H7 (cell line): ENCODE measurements around the gene ROCK1. TPM values are rescaled to one million over a fixed set of nuclear protein-coding genes. Genes with fewer than 3 reads are reported as not detected.
"Not testable (repeated sequence)": the region's sequence is repeated elsewhere in the genome, so short reads cannot be mapped to it uniquely, and the experiment has no call there.

ENCODE experiments used
- DNase-seq: peaks from one replicate; pipeline ENCODE4 v3.0.0; 2012
- H3K27me3 ChIP-seq: 2 replicates; pipeline ENCODE4 v1.6.0; 2011; ENCODE audit warnings: mild to moderate bottlenecking, low read length; ENCODE audit not compliant: control insufficient read depth, insufficient read depth
- H3K36me3 ChIP-seq: replicated peaks from 2 replicates; pipeline ENCODE4 v1.5.1; 2011; ENCODE audit warnings: low read length; ENCODE audit not compliant: control insufficient read depth, insufficient read depth
- H3K4me3 ChIP-seq: 2 replicates; pipeline ENCODE4 v1.5.1; 2011; ENCODE audit warnings: low read depth, mild to moderate bottlenecking, control low read depth, low read length, moderate library complexity; ENCODE audit not compliant: insufficient read depth
- total RNA-seq: library from RNA; depleted of rRNA; stranded (reverse); fragments of >200 nt; shearing (Covaris generic); gene quantifications from 2 replicates; pipeline ENCODE4 v1.2.3, GENCODE V29; 2014; rRNA removed

The ROCK1 gene
- total RNA-seq: 20.0 and 21.7 TPM in 2 replicates

GRCh38 chr18:21111346-21112139, at the start of gene ROCK1:
Gene ROCK1 (minus strand): TSS chr18:21111813. CDS start chr18:21110910, 903 bp downstream.
- H3K4me3 ChIP-seq: peak within 1 kb of the TSS; percentile 100
- peaks cover 2% of the 10 kb centered on the region; the same call in 1 of the 2 replicates for H3K27me3 ChIP-seq
- peak; percentile 97 for DNase-seq
- H3K36me3 ChIP-seq: no peaks in the 10 kb centered on the region

GRCh38 chr18:21155443-21155842, 43.8 kb upstream of the ROCK1 start:
- no peaks in the 10 kb centered on the region for H3K36me3 ChIP-seq
- no peak overlapping the region for H3K4me3 ChIP-seq
- no peaks in the 10 kb centered on the region for H3K27me3 ChIP-seq
- DNase-seq: no peak

GRCh38 chr18:21146016-21146415, 34.4 kb upstream of the ROCK1 start:
- Histone ChIP-seq H3K36me3 (no peaks in the 10 kb centered on the region), H3K4me3 (no peak overlapping the region), H3K27me3 (no peaks in the 10 kb centered on the region)
- no peak for DNase-seq

GRCh38 chr18:21145371-21145770, 33.8 kb upstream of the ROCK1 start:
- Histone ChIP-seq H3K27me3 (no peaks in the 10 kb centered on the region), H3K4me3 (no peak overlapping the region), H3K36me3 (no peaks in the 10 kb centered on the region)
- no peak for DNase-seq

- Histone ChIP-seq H3K4me3 (no peak overlapping the region), H3K27me3 (no peaks in the 10 kb centered on the region), H3K36me3 (no peaks in the 10 kb centered on the region)
- peak; percentile 13 for DNase-seq
Measured at GRCh38 chr18:21141668-21142422, 30.2 kb upstream of the ROCK1 start.

- not testable (repeated sequence) for H3K27me3 ChIP-seq, H3K36me3 ChIP-seq, DNase-seq, H3K4me3 ChIP-seq
Measured at GRCh38 chr18:21137719-21138488, 26.3 kb upstream of the ROCK1 start.

- Histone ChIP-seq H3K36me3 (no peaks in the 10 kb centered on the region), H3K4me3 (no peak overlapping the region), H3K27me3 (no peaks in the 10 kb centered on the region)
- DNase-seq: no peak
Measured at GRCh38 chr18:21134895-21135294, 23.3 kb upstream of the ROCK1 start.

GRCh38 chr18:21132398-21132918, 20.8 kb upstream of the ROCK1 start:
- no peak for DNase-seq
- H3K36me3 ChIP-seq: no peaks in the 10 kb centered on the region
- no peaks in the 10 kb centered on the region for H3K27me3 ChIP-seq
- no peak overlapping the region for H3K4me3 ChIP-seq

- H3K4me3 ChIP-seq: no peak overlapping the region
- DNase-seq: no peak
- no peaks in the 10 kb centered on the region for H3K36me3 ChIP-seq
- H3K27me3 ChIP-seq: no peaks in the 10 kb centered on the region
Measured at GRCh38 chr18:21131698-21132227, 20.1 kb upstream of the ROCK1 start.

GRCh38 chr18:21129566-21130216, 18.1 kb upstream of the ROCK1 start:
- Histone ChIP-seq H3K36me3 (no peaks in the 10 kb centered on the region), H3K4me3 (no peak overlapping the region), H3K27me3 (no peaks in the 10 kb centered on the region)
- DNase-seq: no peak

- no peaks in the 10 kb centered on the region for H3K36me3 ChIP-seq
- no peak overlapping the region for H3K4me3 ChIP-seq
- DNase-seq: no peak
- H3K27me3 ChIP-seq: no peaks in the 10 kb centered on the region
Measured at GRCh38 chr18:21123290-21123926, 11.8 kb upstream of the ROCK1 start.

GRCh38 chr18:21118806-21119205, 7.2 kb upstream of the ROCK1 start:
- no peak for DNase-seq
- Histone ChIP-seq H3K27me3 (no peaks in the 10 kb centered on the region), H3K36me3 (no peaks in the 10 kb centered on the region), H3K4me3 (no peak overlapping the region)

- DNase-seq: no peak
- H3K36me3 ChIP-seq: no peaks in the 10 kb centered on the region
- peaks cover 2% of the 10 kb centered on the region; the same call in 1 of the 2 replicates for H3K27me3 ChIP-seq
- no peak overlapping the region for H3K4me3 ChIP-seq
Measured at GRCh38 chr18:21117409-21118131, 6.0 kb upstream of the ROCK1 start.
